ENCODE measurements around the gene ADRB1. TPM values are rescaled to one million over a fixed set of nuclear protein-coding genes. Genes with fewer than 3 reads are reported as not detected.
A peak's percentile ranks its signal among the peaks of the same experiment; 100 is the strongest.

Gene ADRB1
- total RNA-seq, 1 donor from 2014 or later = 35.6 TPM

- Histone ChIP-seq H3K9me3 (no peaks in the 10 kb centered on the region), H3K27ac (no peak overlapping the region), H3K27me3 (ENCODE audit: low read depth) (peaks cover 6% of the 10 kb centered on the region), H3K4me1 (no peaks in the 10 kb centered on the region), H3K36me3 (no peaks in the 10 kb centered on the region), H3K4me3 (no peak overlapping the region)
- DNase-seq (no peak), ATAC-seq (no peak)
- intact Hi-C loops (cut with DNase I) = no loop called here
- TF ChIP-seq CTCF (IDR thresholded peaks at IDR 0.05) = no peak
Observed at GRCh38 chr10:114038819-114039218, 4.8 kb upstream of the ADRB1 start.

- intact Hi-C loops (cut with DNase I) = no loop called here
- H3K27me3 ChIP-seq (ENCODE audit: low read depth) = peaks cover 23% of the 10 kb centered on the region
Observed at GRCh38 chr10:114041166-114041565, 2.5 kb upstream of the ADRB1 start.

GRCh38 chr10:114042895-114043531 is 653 bp upstream of the ADRB1 start:
- no peaks in the 10 kb centered on the region for H3K9me3 ChIP-seq
- no peaks in the 10 kb centered on the region for H3K36me3 ChIP-seq
- peak overlapping the region; percentile 83 for H3K27ac ChIP-seq
- peaks cover 23% of the 10 kb centered on the region for H3K27me3 ChIP-seq (ENCODE audit: low read depth)
- intact Hi-C loops (cut with DNase I) = no loop called here
- DNase-seq (peak; percentile 69), ATAC-seq (peak; percentile 77 to 80)
- H3K4me1 ChIP-seq = peaks cover 7% of the 10 kb centered on the region
- TF ChIP-seq CTCF (IDR thresholded peaks at IDR 0.05) = no peak
- H3K4me3 ChIP-seq = peak overlapping the region; percentile 55

More at GRCh38 chr10:114041166-114041565, 2.5 kb upstream of the ADRB1 start:
- H3K4me1 ChIP-seq = peaks cover 7% of the 10 kb centered on the region
- peak overlapping the region; percentile 83 for H3K27ac ChIP-seq
- TF ChIP-seq CTCF (IDR thresholded peaks at IDR 0.05) = no peak
- no peak overlapping the region for H3K4me3 ChIP-seq
- ATAC-seq (no peak), DNase-seq (no peak)
- no peaks in the 10 kb centered on the region for H3K9me3 ChIP-seq
- no peaks in the 10 kb centered on the region for H3K36me3 ChIP-seq

DNA sequence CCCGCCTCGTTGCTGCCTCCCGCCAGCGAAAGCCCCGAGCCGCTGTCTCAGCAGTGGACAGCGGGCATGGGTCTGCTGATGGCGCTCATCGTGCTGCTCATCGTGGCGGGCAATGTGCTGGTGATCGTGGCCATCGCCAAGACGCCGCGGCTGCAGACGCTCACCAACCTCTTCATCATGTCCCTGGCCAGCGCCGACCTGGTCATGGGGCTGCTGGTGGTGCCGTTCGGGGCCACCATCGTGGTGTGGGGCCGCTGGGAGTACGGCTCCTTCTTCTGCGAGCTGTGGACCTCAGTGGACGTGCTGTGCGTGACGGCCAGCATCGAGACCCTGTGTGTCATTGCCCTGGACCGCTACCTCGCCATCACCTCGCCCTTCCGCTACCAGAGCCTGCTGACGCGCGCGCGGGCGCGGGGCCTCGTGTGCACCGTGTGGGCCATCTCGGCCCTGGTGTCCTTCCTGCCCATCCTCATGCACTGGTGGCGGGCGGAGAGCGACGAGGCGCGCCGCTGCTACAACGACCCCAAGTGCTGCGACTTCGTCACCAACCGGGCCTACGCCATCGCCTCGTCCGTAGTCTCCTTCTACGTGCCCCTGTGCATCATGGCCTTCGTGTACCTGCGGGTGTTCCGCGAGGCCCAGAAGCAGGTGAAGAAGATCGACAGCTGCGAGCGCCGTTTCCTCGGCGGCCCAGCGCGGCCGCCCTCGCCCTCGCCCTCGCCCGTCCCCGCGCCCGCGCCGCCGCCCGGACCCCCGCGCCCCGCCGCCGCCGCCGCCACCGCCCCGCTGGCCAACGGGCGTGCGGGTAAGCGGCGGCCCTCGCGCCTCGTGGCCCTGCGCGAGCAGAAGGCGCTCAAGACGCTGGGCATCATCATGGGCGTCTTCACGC is 825 bp downstream of the ADRB1 start:
- peaks cover 7% of the 10 kb centered on the region for H3K4me1 ChIP-seq
- no peak for TF ChIP-seq CTCF (IDR thresholded peaks at IDR 0.05)
- intact Hi-C loops (cut with DNase I) = no loop called here
- DNase-seq = peak; percentile 55
- ATAC-seq = peak in 1 of 2 donors; percentile 14
- no peaks in the 10 kb centered on the region for H3K9me3 ChIP-seq
- peak overlapping the region; percentile 55 for H3K4me3 ChIP-seq
- H3K36me3 ChIP-seq = no peaks in the 10 kb centered on the region
- peak overlapping the region; percentile 83 for H3K27ac ChIP-seq
- H3K27me3 ChIP-seq (ENCODE audit: low read depth) = peaks cover 23% of the 10 kb centered on the region

DNA sequence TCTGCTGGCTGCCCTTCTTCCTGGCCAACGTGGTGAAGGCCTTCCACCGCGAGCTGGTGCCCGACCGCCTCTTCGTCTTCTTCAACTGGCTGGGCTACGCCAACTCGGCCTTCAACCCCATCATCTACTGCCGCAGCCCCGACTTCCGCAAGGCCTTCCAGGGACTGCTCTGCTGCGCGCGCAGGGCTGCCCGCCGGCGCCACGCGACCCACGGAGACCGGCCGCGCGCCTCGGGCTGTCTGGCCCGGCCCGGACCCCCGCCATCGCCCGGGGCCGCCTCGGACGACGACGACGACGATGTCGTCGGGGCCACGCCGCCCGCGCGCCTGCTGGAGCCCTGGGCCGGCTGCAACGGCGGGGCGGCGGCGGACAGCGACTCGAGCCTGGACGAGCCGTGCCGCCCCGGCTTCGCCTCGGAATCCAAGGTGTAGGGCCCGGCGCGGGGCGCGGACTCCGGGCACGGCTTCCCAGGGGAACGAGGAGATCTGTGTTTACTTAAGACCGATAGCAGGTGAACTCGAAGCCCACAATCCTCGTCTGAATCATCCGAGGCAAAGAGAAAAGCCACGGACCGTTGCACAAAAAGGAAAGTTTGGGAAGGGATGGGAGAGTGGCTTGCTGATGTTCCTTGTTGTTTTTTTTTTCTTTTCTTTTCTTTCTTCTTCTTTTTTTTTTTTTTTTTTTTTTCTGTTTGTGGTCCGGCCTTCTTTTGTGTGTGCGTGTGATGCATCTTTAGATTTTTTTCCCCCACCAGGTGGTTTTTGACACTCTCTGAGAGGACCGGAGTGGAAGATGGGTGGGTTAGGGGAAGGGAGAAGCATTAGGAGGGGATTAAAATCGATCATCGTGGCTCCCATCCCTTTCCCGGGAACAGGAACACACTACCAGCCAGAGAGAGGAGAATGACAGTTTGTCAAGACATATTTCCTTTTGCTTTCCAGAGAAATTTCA is 1.7 kb downstream of the ADRB1 start:
- H3K4me1 ChIP-seq = peaks cover 7% of the 10 kb centered on the region
- ATAC-seq (peak; percentile 10 to 24), DNase-seq (peak; percentile 70)
- no peak for TF ChIP-seq CTCF (IDR thresholded peaks at IDR 0.05)
- peaks cover 23% of the 10 kb centered on the region for H3K27me3 ChIP-seq (ENCODE audit: low read depth)
- no peaks in the 10 kb centered on the region for H3K9me3 ChIP-seq
- peak overlapping the region; percentile 55 for H3K4me3 ChIP-seq
- no peaks in the 10 kb centered on the region for H3K36me3 ChIP-seq
- peak overlapping the region; percentile 78 for H3K27ac ChIP-seq
- intact Hi-C loops (cut with DNase I) = no loop called here
